ACHN (cell line): Measurements from ENCODE around the gene PAPOLG.
"Not testable (repeated sequence)": the region's sequence is repeated elsewhere in the genome, so short reads cannot be mapped to it uniquely, and the experiment has no call there.

Experiments used
- DNase-seq: peaks from one replicate; pipeline ENCODE4 v3.0.0-alpha.2; 2015
- in situ Hi-C: cut with HindIII; loops from 2 replicates; pipeline ENCODE4 v1.10.0; 2017; ENCODE audit warnings: low sequenced_read_pairs, low pct_ligation_motif_present, low pct_unique_long_range_greater_than_20kb

Gene PAPOLG

GRCh38 chr2:60819155-60819862 lies 63.2 kb downstream of the PAPOLG start:
- in situ Hi-C loops: no loop called here
- no peak for DNase-seq

GRCh38 chr2:60819936-60820335 lies 63.9 kb downstream of the PAPOLG start:
- DNase-seq: no peak
- in situ Hi-C loops: no loop called here

GRCh38 chr2:60820416-60821132 lies 64.5 kb downstream of the PAPOLG start:
- in situ Hi-C loops: no loop called here
- no peak for DNase-seq

GRCh38 chr2:60821133-60821469 lies 65.0 kb downstream of the PAPOLG start:
- in situ Hi-C loops: no loop called here
- no peak for DNase-seq

GRCh38 chr2:60821587-60822302 lies 65.7 kb downstream of the PAPOLG start:
- in situ Hi-C loops: no loop called here
- DNase-seq: no peak

GRCh38 chr2:60822987-60823386 lies 66.9 kb downstream of the PAPOLG start:
- DNase-seq: no peak
- in situ Hi-C loops: no loop called here

- DNase-seq: no peak
Measured at GRCh38 chr2:60823694-60824305, 67.7 kb downstream of the PAPOLG start.

GRCh38 chr2:60825666-60826065 lies 69.6 kb downstream of the PAPOLG start:
- DNase-seq: no peak
- in situ Hi-C loops: no loop called here

More at GRCh38 chr2:60823694-60824305, 67.7 kb downstream of the PAPOLG start:
- in situ Hi-C loops: no loop called here

- in situ Hi-C loops: no loop called here
- DNase-seq: no peak
Measured at GRCh38 chr2:60826111-60826510, 70.0 kb downstream of the PAPOLG start.

GRCh38 chr2:60826860-60827259 lies 70.8 kb downstream of the PAPOLG start:
- in situ Hi-C loops, DNase-seq: not testable (repeated sequence)

GRCh38 chr2:60827369-60827768 lies 71.3 kb downstream of the PAPOLG start:
- in situ Hi-C loops: no loop called here

GRCh38 chr2:60830991-60831390 lies 74.9 kb downstream of the PAPOLG start:
- in situ Hi-C loops: no loop called here
- DNase-seq: no peak

More at GRCh38 chr2:60827369-60827768, 71.3 kb downstream of the PAPOLG start:
- no peak for DNase-seq

- in situ Hi-C loops: no loop called here
- DNase-seq: no peak
Measured at GRCh38 chr2:60831921-60832320, 75.9 kb downstream of the PAPOLG start.

GRCh38 chr2:60832621-60833020 lies 76.6 kb downstream of the PAPOLG start:
- in situ Hi-C loops: no loop called here
- no peak for DNase-seq

- in situ Hi-C loops: no loop called here
- no peak for DNase-seq
Measured at GRCh38 chr2:60834270-60834717, 78.2 kb downstream of the PAPOLG start.

GRCh38 chr2:60836491-60836890 lies 80.4 kb downstream of the PAPOLG start:
- in situ Hi-C loops: no loop called here

GRCh38 chr2:60837123-60837522 lies 81.1 kb downstream of the PAPOLG start:
- DNase-seq: no peak
- in situ Hi-C loops: no loop called here

More at GRCh38 chr2:60836491-60836890, 80.4 kb downstream of the PAPOLG start:
- DNase-seq: no peak

- in situ Hi-C loops: no loop called here
- DNase-seq: no peak
Measured at GRCh38 chr2:60838481-60838880, 82.4 kb downstream of the PAPOLG start.
